GM12878 (cell line): ENCODE measurements around the gene TRAPPC6A. TPM values are rescaled to one million over a fixed set of nuclear protein-coding genes. Genes with fewer than 3 reads are reported as not detected.

ENCODE experiments used
- ATAC-seq: fragments of 200-7000 bp; cut with Tn5 transposase; 3 replicates; pipeline ENCODE4 v1.9.1; 2020; ENCODE audit warnings: mild to moderate bottlenecking, moderate library complexity
- BruUV-seq: library from RNA; stranded (reverse); fragments of 400-500 nt; replicated peaks from 2 replicates; lab custom pipeline; 2021; lab: Mats Ljungman, UMichigan
- CTCF ChIA-PET: fragments of 300-600 bp; sonication (Branson Sonifier 250); formaldehyde crosslinking; extraction: SDS; loops from one replicate; lab custom pipeline; 2021; ENCODE audit warnings: inconsistent platforms; lab: Yijun Ruan, JAX
- POLR2A ChIA-PET: fragments of 350-600 bp; formaldehyde crosslinking; extraction: SDS; loops from one replicate; lab custom pipeline; 2021; ENCODE audit warnings: inconsistent platforms; lab: Charles Lee
- RAD21 ChIA-PET: fragments of 300-600 bp; sonication (Branson Sonifier 250); formaldehyde crosslinking; loops from one replicate; lab custom pipeline; 2023; ENCODE audit warnings: antibody characterized with exemption; ENCODE audit not compliant: unreplicated experiment; lab: Charles Lee
- SMC1A ChIA-PET: fragments of 300-600 bp; sonication (Branson Sonifier 250); formaldehyde crosslinking; loops from one replicate; lab custom pipeline; 2023; ENCODE audit not compliant: unreplicated experiment, uncharacterized antibody; lab: Charles Lee
- DNase-seq: peaks from one replicate; pipeline ENCODE4 v3.0.0-alpha.2; 2011; ENCODE audit warnings: low read depth, low spot score
- FAIRE-seq: peaks from 3 replicates; lab custom pipeline; 2011; peaks lifted over from hg19 to GRCh38; lab: Jason Lieb, UNC
- H2AFZ ChIP-seq: 2 replicates; pipeline ENCODE4 v1.6.0; 2011; ENCODE audit warnings: low read depth, low read length, control low read depth; ENCODE audit not compliant: control insufficient read depth
- H3K27ac ChIP-seq: 2 replicates; pipeline ENCODE4 v1.5.1; 2011; ENCODE audit warnings: control low read depth; ENCODE audit not compliant: control insufficient read depth, insufficient read depth
- H3K27me3 ChIP-seq, 2 experiments: replicated peaks in 1 of 2; 2 replicates each; pipeline versions ENCODE4 v1.6.0 to v1.6.1; 2011; ENCODE audit warnings: low read length in 1 of 2; ENCODE audit not compliant: control insufficient read depth in 2 of 2, insufficient read depth in 2 of 2
- H3K36me3 ChIP-seq, 2 experiments: 2 replicates each; pipeline ENCODE4 v1.5.1; 2011; ENCODE audit warnings: low read length in 1 of 2; ENCODE audit not compliant: control insufficient read depth in 2 of 2, insufficient read depth in 2 of 2
- H3K4me1 ChIP-seq: 2 replicates; pipeline ENCODE4 v1.6.1; 2011; ENCODE audit warnings: mild to moderate bottlenecking, low read length, moderate library complexity, mixed read lengths; ENCODE audit not compliant: control insufficient read depth, insufficient read depth
- H3K4me2 ChIP-seq: 2 replicates; pipeline ENCODE4 v1.6.0; 2011; ENCODE audit warnings: control low read depth; ENCODE audit not compliant: control insufficient read depth, insufficient read depth
- H3K4me3 ChIP-seq: fragments of 200-600 bp; sonication (generic); 2 replicates; pipeline ENCODE4 v1.5.1; 2016
- H3K79me2 ChIP-seq: 2 replicates; pipeline ENCODE4 v1.6.0; 2011; ENCODE audit warnings: low read length; ENCODE audit not compliant: control insufficient read depth, insufficient read depth
- H3K9ac ChIP-seq: 2 replicates; pipeline ENCODE4 v1.8.0; 2011; ENCODE audit warnings: low read length, control low read depth, mixed read lengths; ENCODE audit not compliant: control insufficient read depth, insufficient read depth
- H3K9me3 ChIP-seq: replicated peaks from 3 replicates; pipeline ENCODE4 v1.5.1; 2011; ENCODE audit warnings: mild to moderate bottlenecking, low read length; ENCODE audit not compliant: control insufficient read depth, insufficient read depth
- H4K20me1 ChIP-seq: 2 replicates; pipeline ENCODE4 v1.6.0; 2011; ENCODE audit not compliant: control insufficient read depth, insufficient read depth
- CBFB ChIP-seq: IDR thresholded peaks from 2 replicates; pipeline ENCODE4 v1.6.1; 2016; ENCODE audit warnings: antibody characterized with exemption, low read depth
- NR2F1 ChIP-seq: fragments of 450-650 bp; conservative IDR thresholded peaks from 2 replicates; pipeline ENCODE4 v1.6.1; 2017; ENCODE audit warnings: mild to moderate bottlenecking
- PAX8 ChIP-seq: fragments of 450-650 bp; IDR thresholded peaks from 2 replicates; pipeline ENCODE4 v1.6.1; 2017; ENCODE audit warnings: mild to moderate bottlenecking, moderate library complexity
- RBBP5 ChIP-seq: fragments of 200-600 bp; sonication (generic); conservative IDR thresholded peaks from 2 replicates; pipeline ENCODE4 v1.6.1; 2016
- RCOR1 ChIP-seq: conservative IDR thresholded peaks from 2 replicates; pipeline ENCODE4 v1.6.1; 2012; ENCODE audit warnings: low read depth, low read length, improper control_type of control experiment
- SMAD5 ChIP-seq: IDR thresholded peaks from 2 replicates; pipeline ENCODE4 v1.6.1; 2016; ENCODE audit warnings: antibody characterized with exemption, low read depth
- TBL1XR1 ChIP-seq: IDR thresholded peaks from 2 replicates; pipeline ENCODE4 v1.6.1; 2012; ENCODE audit warnings: low read depth, low read length, improper control_type of control experiment
- WGBS: methylation state at CpG from one replicate; pipeline ENCODE4 v1.1.6; 2016; ENCODE audit warnings: low lambda C conversion rate; ENCODE audit not compliant: insufficient replicate concordance, insufficient coverage; ENCODE audit errors: missing lambda C conversion rate; 5-methylcytosine and 5-hydroxymethylcytosine counted together
- in situ Hi-C: fragments of 300-500 bp; cut with MboI; formaldehyde crosslinking; loops from 9 replicates; pipeline ENCODE4 v1.14.3; 2018; ENCODE audit warnings: mixed read lengths
- intact Hi-C: fragments of 100-400 bp; cut with micrococcal nuclease; formaldehyde crosslinking; loops from one replicate; pipeline ENCODE4 v1.14.2; 2022; ENCODE audit not compliant: unreplicated experiment
- polyA plus RNA-seq, 11 experiments: library from polyadenylated mRNA; depleted of rRNA in 4 of 11; unstranded in 6 of 11; stranded (reverse) in 5 of 11; fragments of >200 nt; fragmentation: Nextera tagmentation in 4 of 11; fragmentation: Illumina TruSeq in 1 of 11; extraction: Ambion mirVana in 4 of 11; extraction: Trizol in 1 of 11; gene quantifications; 1 replicate in 1 of 11; 2 replicates in 10 of 11; pipeline versions ENCODE4 v1.2.1 to v1.2.3, GENCODE V29; 2011 to 2016; ENCODE audit warnings: inconsistent platforms in 2 of 11, missing spikeins in 2 of 11, low read depth in 1 of 11
- total RNA-seq, 4 experiments: library from RNA; depleted of rRNA in 3 of 4; stranded (reverse); fragments of >200 nt in 3 of 4; fragmentation: Illumina TruSeq in 1 of 4; extraction: Trizol in 1 of 4; gene quantifications; 2 replicates each; pipeline versions ENCODE4 v1.2.1 to v1.2.3, GENCODE V29; 2013 to 2021
- TF ChIP-seq, protein P1 (sequence below): fragments of 150-350 bp; IDR thresholded peaks from 2 replicates; pipeline ENCODE4 v1.6.1; 2016; ENCODE audit warnings: low read depth, low read length
- TF ChIP-seq, protein P2 (sequence below): fragments of 450-650 bp; formaldehyde crosslinking; IDR thresholded peaks from 2 replicates; pipeline ENCODE4 v1.4.0; 2022; ENCODE audit warnings: mild to moderate bottlenecking, moderate library complexity
- TF ChIP-seq, protein P3 (sequence below): IDR thresholded peaks from 2 replicates; pipeline ENCODE4 v1.6.1; 2012; ENCODE audit warnings: mild to moderate bottlenecking, low read depth, low read length

Gene TRAPPC6A
- total and polyA plus RNA-seq, 10 of the 15 experiments (the other 5 are each of a cell fraction or from before 2014, with no cell fraction given), result 1.8 to 83.9 (median 35.8) TPM

DNA sequence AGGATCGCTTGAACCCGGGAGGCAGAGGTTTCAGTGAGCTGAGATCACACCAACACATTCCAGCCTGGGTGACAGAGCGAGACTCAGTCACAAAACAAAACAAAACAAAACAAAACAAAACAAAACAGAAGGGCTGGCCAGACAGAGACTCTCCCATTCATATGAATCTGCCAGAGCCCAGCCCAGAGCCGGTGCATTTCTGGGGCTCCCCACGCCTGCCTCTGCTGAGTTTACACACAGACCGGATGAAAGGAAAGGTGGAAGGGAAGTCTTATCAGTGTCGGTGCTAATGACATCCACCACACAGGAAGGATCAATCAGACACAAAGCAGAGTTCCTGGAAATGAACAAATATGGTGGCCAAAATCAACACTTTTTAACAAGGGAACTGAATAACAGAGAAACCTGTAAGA lies 6.8 kb downstream of the TRAPPC6A start (continued):
- TF ChIP-seq, protein P1, sequence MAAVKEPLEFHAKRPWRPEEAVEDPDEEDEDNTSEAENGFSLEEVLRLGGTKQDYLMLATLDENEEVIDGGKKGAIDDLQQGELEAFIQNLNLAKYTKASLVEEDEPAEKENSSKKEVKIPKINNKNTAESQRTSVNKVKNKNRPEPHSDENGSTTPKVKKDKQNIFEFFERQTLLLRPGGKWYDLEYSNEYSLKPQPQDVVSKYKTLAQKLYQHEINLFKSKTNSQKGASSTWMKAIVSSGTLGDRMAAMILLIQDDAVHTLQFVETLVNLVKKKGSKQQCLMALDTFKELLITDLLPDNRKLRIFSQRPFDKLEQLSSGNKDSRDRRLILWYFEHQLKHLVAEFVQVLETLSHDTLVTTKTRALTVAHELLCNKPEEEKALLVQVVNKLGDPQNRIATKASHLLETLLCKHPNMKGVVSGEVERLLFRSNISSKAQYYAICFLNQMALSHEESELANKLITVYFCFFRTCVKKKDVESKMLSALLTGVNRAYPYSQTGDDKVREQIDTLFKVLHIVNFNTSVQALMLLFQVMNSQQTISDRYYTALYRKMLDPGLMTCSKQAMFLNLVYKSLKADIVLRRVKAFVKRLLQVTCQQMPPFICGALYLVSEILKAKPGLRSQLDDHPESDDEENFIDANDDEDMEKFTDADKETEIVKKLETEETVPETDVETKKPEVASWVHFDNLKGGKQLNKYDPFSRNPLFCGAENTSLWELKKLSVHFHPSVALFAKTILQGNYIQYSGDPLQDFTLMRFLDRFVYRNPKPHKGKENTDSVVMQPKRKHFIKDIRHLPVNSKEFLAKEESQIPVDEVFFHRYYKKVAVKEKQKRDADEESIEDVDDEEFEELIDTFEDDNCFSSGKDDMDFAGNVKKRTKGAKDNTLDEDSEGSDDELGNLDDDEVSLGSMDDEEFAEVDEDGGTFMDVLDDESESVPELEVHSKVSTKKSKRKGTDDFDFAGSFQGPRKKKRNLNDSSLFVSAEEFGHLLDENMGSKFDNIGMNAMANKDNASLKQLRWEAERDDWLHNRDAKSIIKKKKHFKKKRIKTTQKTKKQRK, result no peak

DNA sequence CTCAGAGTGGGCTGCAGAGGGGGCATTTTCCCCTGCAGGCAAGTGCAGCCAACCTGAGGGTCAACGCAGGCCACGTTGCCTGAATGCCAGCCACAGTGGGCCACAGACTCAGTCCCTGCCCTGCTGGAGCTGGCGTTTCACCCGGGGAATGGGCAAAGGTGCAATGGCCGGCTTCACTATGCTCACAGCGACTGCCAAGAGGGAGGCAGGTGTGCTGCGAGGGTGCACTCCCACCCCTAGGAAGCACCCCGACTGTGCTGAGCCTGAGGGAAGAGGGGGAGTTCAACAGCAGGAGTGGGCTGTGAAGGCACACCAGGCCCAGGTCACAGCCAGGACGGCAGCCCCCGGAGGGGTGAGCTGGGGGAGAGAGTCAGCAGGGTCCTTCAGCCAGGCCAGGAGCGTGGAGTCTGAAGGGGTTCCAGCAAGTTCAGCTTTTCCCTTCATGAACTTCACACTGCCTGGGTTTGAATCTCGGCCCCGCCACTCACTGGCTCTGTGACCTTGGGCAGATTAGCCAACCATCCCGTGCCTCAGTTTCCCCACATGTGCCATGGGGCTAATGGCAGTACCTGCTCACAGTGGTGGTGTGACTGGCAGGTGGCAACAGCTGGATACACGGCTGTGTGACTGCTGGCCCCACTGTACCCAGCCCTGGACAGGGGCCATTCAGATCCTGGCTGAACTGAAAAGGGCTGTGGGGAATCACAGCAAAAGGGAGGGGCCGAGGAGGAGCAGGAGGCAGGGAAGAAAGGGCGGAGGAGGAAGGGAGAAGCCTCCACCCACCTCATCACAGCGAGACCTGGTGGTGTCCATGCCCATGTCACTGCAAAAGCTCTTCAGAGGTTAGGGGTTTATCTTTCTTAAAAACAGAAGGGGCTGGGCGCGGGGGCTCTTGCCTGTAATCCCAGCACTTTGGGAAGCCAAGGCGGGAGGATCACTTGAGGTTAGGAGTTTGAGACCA lies 7.6 kb downstream of the TRAPPC6A start:
- no peak overlapping the region for H3K27ac ChIP-seq
- TF ChIP-seq RBBP5, result no peak
- no peak for TF ChIP-seq SMAD5
- no peak for TF ChIP-seq RCOR1
- no peak for TF ChIP-seq TBL1XR1
- TF ChIP-seq NR2F1, result no peak
- no peak for TF ChIP-seq CBFB
- no peak for TF ChIP-seq PAX8
- TF ChIP-seq, protein P2, sequence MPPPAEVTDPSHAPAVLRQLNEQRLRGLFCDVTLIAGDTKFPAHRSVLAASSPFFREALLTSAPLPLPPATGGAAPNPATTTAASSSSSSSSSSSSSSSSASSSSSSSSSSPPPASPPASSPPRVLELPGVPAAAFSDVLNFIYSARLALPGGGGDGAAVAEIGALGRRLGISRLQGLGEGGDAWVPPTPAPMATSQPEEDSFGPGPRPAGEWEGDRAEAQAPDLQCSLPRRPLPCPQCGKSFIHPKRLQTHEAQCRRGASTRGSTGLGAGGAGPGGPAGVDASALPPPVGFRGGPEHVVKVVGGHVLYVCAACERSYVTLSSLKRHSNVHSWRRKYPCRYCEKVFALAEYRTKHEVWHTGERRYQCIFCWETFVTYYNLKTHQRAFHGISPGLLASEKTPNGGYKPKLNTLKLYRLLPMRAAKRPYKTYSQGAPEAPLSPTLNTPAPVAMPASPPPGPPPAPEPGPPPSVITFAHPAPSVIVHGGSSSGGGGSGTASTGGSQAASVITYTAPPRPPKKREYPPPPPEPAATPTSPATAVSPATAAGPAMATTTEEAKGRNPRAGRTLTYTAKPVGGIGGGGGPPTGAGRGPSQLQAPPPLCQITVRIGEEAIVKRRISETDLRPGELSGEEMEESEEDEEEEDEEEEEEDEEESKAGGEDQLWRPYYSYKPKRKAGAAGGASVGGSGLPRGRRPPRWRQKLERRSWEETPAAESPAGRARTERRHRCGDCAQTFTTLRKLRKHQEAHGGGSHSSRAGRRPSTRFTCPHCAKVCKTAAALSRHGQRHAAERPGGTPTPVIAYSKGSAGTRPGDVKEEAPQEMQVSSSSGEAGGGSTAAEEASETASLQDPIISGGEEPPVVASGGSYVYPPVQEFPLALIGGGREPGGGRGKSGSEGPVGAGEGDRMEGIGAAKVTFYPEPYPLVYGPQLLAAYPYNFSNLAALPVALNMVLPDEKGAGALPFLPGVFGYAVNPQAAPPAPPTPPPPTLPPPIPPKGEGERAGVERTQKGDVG (CRISPR knock-in tag), result no peak
- TF ChIP-seq, protein P3, sequence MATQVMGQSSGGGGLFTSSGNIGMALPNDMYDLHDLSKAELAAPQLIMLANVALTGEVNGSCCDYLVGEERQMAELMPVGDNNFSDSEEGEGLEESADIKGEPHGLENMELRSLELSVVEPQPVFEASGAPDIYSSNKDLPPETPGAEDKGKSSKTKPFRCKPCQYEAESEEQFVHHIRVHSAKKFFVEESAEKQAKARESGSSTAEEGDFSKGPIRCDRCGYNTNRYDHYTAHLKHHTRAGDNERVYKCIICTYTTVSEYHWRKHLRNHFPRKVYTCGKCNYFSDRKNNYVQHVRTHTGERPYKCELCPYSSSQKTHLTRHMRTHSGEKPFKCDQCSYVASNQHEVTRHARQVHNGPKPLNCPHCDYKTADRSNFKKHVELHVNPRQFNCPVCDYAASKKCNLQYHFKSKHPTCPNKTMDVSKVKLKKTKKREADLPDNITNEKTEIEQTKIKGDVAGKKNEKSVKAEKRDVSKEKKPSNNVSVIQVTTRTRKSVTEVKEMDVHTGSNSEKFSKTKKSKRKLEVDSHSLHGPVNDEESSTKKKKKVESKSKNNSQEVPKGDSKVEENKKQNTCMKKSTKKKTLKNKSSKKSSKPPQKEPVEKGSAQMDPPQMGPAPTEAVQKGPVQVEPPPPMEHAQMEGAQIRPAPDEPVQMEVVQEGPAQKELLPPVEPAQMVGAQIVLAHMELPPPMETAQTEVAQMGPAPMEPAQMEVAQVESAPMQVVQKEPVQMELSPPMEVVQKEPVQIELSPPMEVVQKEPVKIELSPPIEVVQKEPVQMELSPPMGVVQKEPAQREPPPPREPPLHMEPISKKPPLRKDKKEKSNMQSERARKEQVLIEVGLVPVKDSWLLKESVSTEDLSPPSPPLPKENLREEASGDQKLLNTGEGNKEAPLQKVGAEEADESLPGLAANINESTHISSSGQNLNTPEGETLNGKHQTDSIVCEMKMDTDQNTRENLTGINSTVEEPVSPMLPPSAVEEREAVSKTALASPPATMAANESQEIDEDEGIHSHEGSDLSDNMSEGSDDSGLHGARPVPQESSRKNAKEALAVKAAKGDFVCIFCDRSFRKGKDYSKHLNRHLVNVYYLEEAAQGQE, result no peak

More for the DNA sequence above, 7.6 kb downstream of the TRAPPC6A start:
- no peak for FAIRE-seq
- no peak for ATAC-seq
- no peak overlapping the region for H3K9ac ChIP-seq
- BruUV-seq, result no TSS peak
- intact Hi-C loops (no loop called here), in situ Hi-C loops (no loop called here)
- H2AFZ ChIP-seq, result no peak overlapping the region
- ChIA-PET CTCF (no interaction called here), SMC1A (no interaction called here), RAD21 (interaction anchor here (1.8 kb wide), 1 partner anchor 34 kb away, joined by 6 read pairs; no protein-coding TSS in a partner anchor), POLR2A (interaction anchor here (0.5 kb wide), 1 partner anchor 24 kb away, joined by 3 read pairs; no protein-coding TSS in a partner anchor)
- peaks cover 13% of the 10 kb centered on the region for H3K4me1 ChIP-seq
- H3K4me2 ChIP-seq, result no peak overlapping the region
- no peaks in the 10 kb centered on the region for H3K9me3 ChIP-seq
- no peaks in the 10 kb centered on the region for H3K36me3 ChIP-seq
- WGBS, result 82% methylated on average over 21 of the region's 21 CpGs
- H4K20me1 ChIP-seq, result no peaks in the 10 kb centered on the region
- DNase-seq, result no peak
- H3K79me2 ChIP-seq, result no peaks in the 10 kb centered on the region; the same call in 1 of the 2 replicates
- no peak overlapping the region for H3K4me3 ChIP-seq
- H3K27me3 ChIP-seq, result no peaks in the 10 kb centered on the region
